Tibial artery (tissue), 4 donors: ENCODE results near the gene TMEM255B.
"Not testable (repeated sequence)": the region's sequence is repeated elsewhere in the genome, so short reads cannot be mapped to it uniquely, and the experiment has no call there.

Source experiments
- DNase-seq, 2 donors: peaks; one replicate each; pipeline ENCODE4 v3.0.0-alpha.2; 2019
- H3K27ac ChIP-seq, 2 donors: fragments of 200-600 bp; sonication (generic) in 1 of 2; 1 replicate in 1 of 2; 2 replicates in 1 of 2; pipeline ENCODE4 v1.5.1; 2018 to 2019; ENCODE audit warnings: mild to moderate bottlenecking in 1 of 2
- H3K27me3 ChIP-seq, 2 donors: fragments of 200-600 bp; sonication (generic) in 1 of 2; one replicate each; pipeline versions ENCODE4 v1.5.1 to v1.6.0; 2016 to 2019
- H3K36me3 ChIP-seq, 3 donors: fragments of 200-600 bp; sonication (generic) in 2 of 3; one replicate each; pipeline ENCODE4 v1.5.1; 2016 to 2019; ENCODE audit warnings: mild to moderate bottlenecking in 2 of 3
- H3K4me1 ChIP-seq, 4 donors: fragments of 200-600 bp; sonication (generic) in 2 of 4; 1 replicate in 3 of 4; 2 replicates in 1 of 4; pipeline ENCODE4 v1.5.1; 2016 to 2019
- H3K4me3 ChIP-seq, 2 donors: fragments of 200-600 bp; sonication (generic) in 1 of 2; 1 replicate in 1 of 2; 2 replicates in 1 of 2; pipeline ENCODE4 v1.5.1; 2018 to 2019; ENCODE audit warnings: mild to moderate bottlenecking in 2 of 2
- H3K9me3 ChIP-seq, 3 donors: fragments of 200-600 bp; sonication (generic) in 1 of 3; one replicate each; pipeline ENCODE4 v1.5.1; 2016 to 2019
- intact Hi-C: fragments of 100-400 bp; cut with DNase I; formaldehyde crosslinking; loops from one replicate; pipeline ENCODE4 v1.15.0; 2023; ENCODE audit warnings: low total_unique reads
- TF ChIP-seq, protein P1 (sequence below), 2 experiments: fragments of 200-600 bp in 1 of 2; fragments of 450-650 bp in 1 of 2; IDR thresholded peaks; one replicate each; pipeline ENCODE4 v1.5.1; 2017 to 2019; ENCODE audit warnings: antibody characterized with exemption in 2 of 2, mild to moderate bottlenecking in 1 of 2, moderate library complexity in 1 of 2

Gene TMEM255B

DNA sequence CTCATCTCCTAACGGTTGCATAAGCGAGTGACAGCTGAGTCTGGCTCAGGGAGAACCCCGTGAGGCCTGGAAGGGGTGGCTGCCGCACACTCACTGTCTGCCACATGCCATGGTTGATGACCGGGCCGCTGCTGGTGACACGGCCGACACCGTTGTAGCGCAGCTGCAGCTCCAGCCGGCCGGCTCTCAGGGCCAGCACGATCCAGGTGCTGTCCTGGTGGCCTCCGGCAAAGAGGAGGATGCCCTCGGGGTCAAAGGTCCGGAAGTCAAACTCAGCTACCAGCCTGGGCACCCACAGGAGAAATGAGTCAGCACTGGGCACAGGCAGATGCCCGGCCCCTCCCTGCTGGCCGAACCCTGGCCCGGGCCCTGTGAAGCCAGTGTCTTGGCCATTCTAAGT, 73.2 kb downstream of the TMEM255B start:
- Histone ChIP-seq H3K9me3 (no peaks in the 10 kb centered on the region), H3K27ac (no peak overlapping the region), H3K27me3 (no peaks in the 10 kb centered on the region), H3K4me3 (no peak overlapping the region), H3K4me1 (peaks cover 0 to 9% (median 6%) of the 10 kb centered on the region in 4 donors), H3K36me3 (peaks cover 53 to 75% (median 61%) of the 10 kb centered on the region in 3 donors)
- TF ChIP-seq, protein P1, sequence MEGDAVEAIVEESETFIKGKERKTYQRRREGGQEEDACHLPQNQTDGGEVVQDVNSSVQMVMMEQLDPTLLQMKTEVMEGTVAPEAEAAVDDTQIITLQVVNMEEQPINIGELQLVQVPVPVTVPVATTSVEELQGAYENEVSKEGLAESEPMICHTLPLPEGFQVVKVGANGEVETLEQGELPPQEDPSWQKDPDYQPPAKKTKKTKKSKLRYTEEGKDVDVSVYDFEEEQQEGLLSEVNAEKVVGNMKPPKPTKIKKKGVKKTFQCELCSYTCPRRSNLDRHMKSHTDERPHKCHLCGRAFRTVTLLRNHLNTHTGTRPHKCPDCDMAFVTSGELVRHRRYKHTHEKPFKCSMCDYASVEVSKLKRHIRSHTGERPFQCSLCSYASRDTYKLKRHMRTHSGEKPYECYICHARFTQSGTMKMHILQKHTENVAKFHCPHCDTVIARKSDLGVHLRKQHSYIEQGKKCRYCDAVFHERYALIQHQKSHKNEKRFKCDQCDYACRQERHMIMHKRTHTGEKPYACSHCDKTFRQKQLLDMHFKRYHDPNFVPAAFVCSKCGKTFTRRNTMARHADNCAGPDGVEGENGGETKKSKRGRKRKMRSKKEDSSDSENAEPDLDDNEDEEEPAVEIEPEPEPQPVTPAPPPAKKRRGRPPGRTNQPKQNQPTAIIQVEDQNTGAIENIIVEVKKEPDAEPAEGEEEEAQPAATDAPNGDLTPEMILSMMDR (IDR thresholded peaks at IDR 0.05): no peak
- intact Hi-C loops: no loop called here
- DNase-seq: no peak

DNA sequence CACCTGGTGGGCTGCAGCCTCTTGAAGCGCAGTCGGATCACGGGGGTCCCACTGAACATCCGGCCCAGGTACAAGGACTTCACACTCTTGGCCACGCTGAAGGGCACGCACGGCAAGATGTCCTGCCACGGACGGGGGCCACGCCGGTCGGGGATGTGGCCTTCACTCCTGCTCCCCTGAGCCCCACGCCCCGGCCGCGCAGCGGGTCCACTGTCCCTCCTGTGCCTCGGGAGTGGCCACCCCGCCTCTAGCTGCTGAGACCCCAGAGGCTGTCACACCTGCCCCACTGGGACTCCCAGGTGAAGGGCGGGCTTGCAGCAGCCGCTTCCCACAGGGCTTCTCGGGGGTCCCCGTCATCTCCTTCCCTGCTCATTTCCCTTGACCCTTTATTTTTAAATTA, 73.6 kb downstream of the TMEM255B start:
- no peak for DNase-seq

DNA sequence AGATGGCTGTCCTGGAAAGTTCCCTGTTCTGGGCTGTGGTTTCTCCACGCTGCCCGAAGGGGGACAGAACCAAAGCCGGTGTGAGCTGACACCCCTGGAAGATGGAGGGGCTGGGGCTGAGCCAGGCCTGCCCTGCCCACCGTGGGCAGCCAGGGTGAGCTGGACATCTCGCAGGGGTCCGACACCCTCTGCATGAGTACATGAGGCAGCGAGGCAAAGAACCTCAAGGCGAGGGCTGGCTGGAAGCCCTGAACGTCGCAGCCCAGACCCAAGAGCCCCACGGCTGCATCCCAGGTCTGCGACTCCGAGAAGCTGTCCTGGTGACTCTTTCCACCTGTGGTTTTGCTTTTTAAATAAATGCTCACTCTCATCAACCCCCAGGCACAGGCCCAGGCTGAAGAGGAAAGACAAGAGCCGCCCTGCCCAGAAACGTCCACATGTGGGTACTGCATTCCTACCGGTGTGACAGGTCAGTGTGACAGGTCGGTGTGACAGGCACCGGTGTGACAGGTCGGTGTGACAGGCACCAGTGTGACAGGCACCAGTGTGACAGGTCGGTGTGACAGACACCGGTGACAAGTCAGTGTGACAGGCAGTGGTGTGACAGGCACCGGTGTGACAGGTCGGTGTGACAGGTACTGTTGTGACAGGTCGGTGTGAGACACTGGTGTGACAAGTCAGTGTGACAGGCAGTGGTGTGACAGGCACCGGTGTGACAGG, 74.2 kb downstream of the TMEM255B start:
- H3K27me3 ChIP-seq: no peaks in the 10 kb centered on the region
- H3K36me3 ChIP-seq: peaks cover 42 to 64% (median 51%) of the 10 kb centered on the region in 3 donors
- no peak for DNase-seq
- no peak overlapping the region for H3K27ac ChIP-seq
- no peaks in the 10 kb centered on the region for H3K9me3 ChIP-seq
- intact Hi-C loops: no loop called here
- no peak overlapping the region for H3K4me3 ChIP-seq
- TF ChIP-seq, protein P1 (IDR thresholded peaks at IDR 0.05): no peak
- H3K4me1 ChIP-seq: peaks cover 2 to 19% (median 17%) of the 10 kb centered on the region in 4 donors

More for the DNA sequence above, 73.6 kb downstream of the TMEM255B start:
- H3K36me3 ChIP-seq: peaks cover 49 to 70% (median 57%) of the 10 kb centered on the region in 3 donors
- TF ChIP-seq, protein P1 (IDR thresholded peaks at IDR 0.05): no peak
- intact Hi-C loops: no loop called here
- peaks cover 0 to 13% (median 11%) of the 10 kb centered on the region in 4 donors for H3K4me1 ChIP-seq
- H3K4me3 ChIP-seq: no peak overlapping the region
- no peaks in the 10 kb centered on the region for H3K9me3 ChIP-seq
- no peak overlapping the region for H3K27ac ChIP-seq
- H3K27me3 ChIP-seq: no peaks in the 10 kb centered on the region

DNA sequence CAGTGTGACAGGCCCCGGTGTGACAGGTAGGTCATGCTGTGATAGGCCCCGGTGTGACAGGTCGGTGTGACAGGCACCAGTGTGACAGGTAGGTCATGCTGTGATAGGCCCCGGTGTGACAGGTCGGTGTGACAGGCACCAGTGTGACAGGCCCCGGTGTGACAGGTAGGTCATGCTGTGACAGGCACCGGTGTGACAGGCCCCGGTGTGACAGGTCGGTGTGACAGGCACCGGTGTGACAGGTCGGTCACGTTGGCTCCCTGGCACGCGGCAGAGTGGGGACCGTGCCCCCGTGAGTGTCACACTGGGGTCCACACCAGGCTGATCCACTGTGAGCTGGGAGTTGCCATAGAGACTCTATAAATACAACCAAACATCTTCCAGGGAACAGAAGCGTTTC, 75.0 kb downstream of the TMEM255B start:
- peaks cover 3 to 27% (median 24%) of the 10 kb centered on the region in 4 donors for H3K4me1 ChIP-seq
- DNase-seq, H3K9me3 ChIP-seq, H3K27ac ChIP-seq, H3K27me3 ChIP-seq, H3K4me3 ChIP-seq, intact Hi-C loops: not testable (repeated sequence)
- peaks cover 38 to 58% (median 44%) of the 10 kb centered on the region in 3 donors for H3K36me3 ChIP-seq

DNA sequence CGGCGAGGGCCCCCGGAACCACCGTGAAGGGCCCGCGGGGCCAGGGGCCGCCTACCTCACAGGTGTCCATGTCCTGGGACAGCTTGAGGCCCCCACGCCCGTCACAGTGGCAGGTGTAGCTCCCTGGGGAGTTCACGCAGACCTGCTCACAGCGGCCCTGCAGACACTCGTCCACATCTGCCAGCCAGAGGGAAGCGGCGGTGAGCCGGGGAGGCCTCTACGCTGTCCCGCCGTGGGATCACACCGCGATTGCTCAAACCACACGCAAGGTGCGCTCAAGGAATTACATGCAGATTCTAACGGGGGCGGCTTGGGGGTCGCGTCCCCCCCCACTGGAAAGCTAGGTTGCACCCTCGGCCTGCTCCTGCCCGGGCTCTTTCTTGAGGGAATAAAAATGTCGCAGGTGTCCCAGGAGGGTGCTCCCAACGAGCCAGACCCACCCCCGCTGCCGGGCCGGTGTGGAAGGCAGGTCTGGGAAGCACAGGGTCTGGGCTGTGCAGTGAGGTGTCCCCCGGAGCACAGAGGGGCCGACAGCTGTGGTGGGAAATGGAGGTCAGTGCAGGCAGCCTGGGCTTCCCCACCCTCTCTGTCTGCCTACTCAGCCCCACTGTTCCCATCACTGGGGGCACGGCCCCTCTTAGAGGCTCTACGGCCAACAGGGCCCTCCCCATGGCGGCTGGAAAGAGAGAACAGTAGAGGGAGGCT, 75.6 kb downstream of the TMEM255B start:
- Histone ChIP-seq H3K27ac (no peak overlapping the region), H3K27me3 (no peaks in the 10 kb centered on the region), H3K4me3 (no peak overlapping the region), H3K9me3 (no peaks in the 10 kb centered on the region), H3K36me3 (peaks cover 38 to 51% (median 47%) of the 10 kb centered on the region in 3 donors), H3K4me1 (peaks cover 3 to 33% (median 29%) of the 10 kb centered on the region in 4 donors)
- TF ChIP-seq, protein P1 (IDR thresholded peaks at IDR 0.05): no peak
- no peak for DNase-seq
- intact Hi-C loops: no loop called here
